HepG2 (cell line): Measurements from ENCODE around the gene LYSMD2. TPM values are rescaled to one million over a fixed set of nuclear protein-coding genes. Genes with fewer than 3 reads are reported as not detected.

ENCODE experiments used
- polyA plus RNA-seq, 8 experiments: library from polyadenylated mRNA; depleted of rRNA in 3 of 8; stranded (reverse) in 7 of 8; unstranded in 1 of 8; fragments of >200 nt; fragmentation: Illumina TruSeq in 4 of 8; extraction: Trizol in 4 of 8; gene quantifications; 2 replicates each; pipeline versions ENCODE4 v1.2.1 to v1.2.3, GENCODE V29; 2011 to 2016; ENCODE audit warnings: low read depth in 4 of 8, missing spikeins in 1 of 8, mixed read lengths in 1 of 8; ENCODE audit not compliant: insufficient read depth in 1 of 8
- total RNA-seq, 5 experiments: library from RNA; depleted of rRNA; stranded (reverse); fragments of >200 nt; fragmentation: Illumina TruSeq; extraction: Trizol; gene quantifications; 2 replicates each; pipeline ENCODE4 v1.2.3, GENCODE V29; 2016; ENCODE audit warnings: low read depth in 1 of 5

LYSMD2 gene
- total and polyA plus RNA-seq, 2 of the 13 experiments (the other 11 are each of a cell fraction or from before 2014, with no cell fraction given) = 0.05 to 0.27 TPM

Other genes starting within 250 kb of the LYSMD2 start
- 14.4 and 15.3 TPM in 2 replicates for gene DMXL2, start 114.9 kb downstream of the LYSMD2 start, total RNA-seq (2016; rRNA removed; fragmentation: Illumina TruSeq; extraction: Trizol)
- gene DMXL2, start 114.9 kb downstream of the LYSMD2 start, polyA plus RNA-seq (2011; rRNA removed) = 11.6 and 11.8 TPM in 2 replicates
- not detected in 2 replicates for gene SCG3, start 56.2 kb downstream of the LYSMD2 start, total RNA-seq (2016; rRNA removed; fragmentation: Illumina TruSeq; extraction: Trizol)
- not detected in 2 replicates for gene SCG3, start 56.2 kb downstream of the LYSMD2 start, polyA plus RNA-seq (2011; rRNA removed)
- gene TMOD2, start 13.9 kb upstream of the LYSMD2 start, total RNA-seq (2016; rRNA removed; fragmentation: Illumina TruSeq; extraction: Trizol) = 0.02 and 0.14 TPM in 2 replicates
- 0.01 and 0.21 TPM in 2 replicates for gene TMOD2, start 13.9 kb upstream of the LYSMD2 start, polyA plus RNA-seq (2011; rRNA removed)
- gene TMOD3, start 92.0 kb upstream of the LYSMD2 start, total RNA-seq (2016; rRNA removed; fragmentation: Illumina TruSeq; extraction: Trizol) = 23.2 and 33.7 TPM in 2 replicates
- gene TMOD3, start 92.0 kb upstream of the LYSMD2 start, polyA plus RNA-seq (2011; rRNA removed) = 5.0 and 5.1 TPM in 2 replicates
- gene LEO1, start 234.1 kb upstream of the LYSMD2 start, total RNA-seq (2016; rRNA removed; fragmentation: Illumina TruSeq; extraction: Trizol) = 60.3 and 103 TPM in 2 replicates
- 14.8 and 17.0 TPM in 2 replicates for gene LEO1, start 234.1 kb upstream of the LYSMD2 start, polyA plus RNA-seq (2011; rRNA removed)